ENCODE results near the gene DGKE. TPM values are rescaled to one million over a fixed set of nuclear protein-coding genes. Genes with fewer than 3 reads are reported as not detected.

DGKE gene
- total and polyA plus RNA-seq, 2 of the 8 experiments (the other 6 are each of a cell fraction or from before 2014, with no cell fraction given) = 1.7 to 7.4 TPM

- no peak overlapping the region for H2BK15ac ChIP-seq (ENCODE audit: low read length)
- FAIRE-seq = no peak
- no peak overlapping the region for H3K18ac ChIP-seq (ENCODE audit: extremely low read depth, low read length)
- peaks cover 0 to 2% of the 10 kb centered on the region in 2 experiments for H4K20me1 ChIP-seq (replicated peaks in 1 of 2; ENCODE audit: control insufficient read depth in 1 of 2, insufficient read depth in 2 of 2, low read length in 2 of 2)
- H2BK120ac ChIP-seq (replicated peaks; ENCODE audit: low read depth, low read length) = no peak overlapping the region
- H3K36me3 ChIP-seq (ENCODE audit: control insufficient read depth in 2 of 4, insufficient read depth in 4 of 4, low read length in 3 of 4) = peaks cover 0 to 15% (median 9%) of the 10 kb centered on the region in 4 experiments; a peak in 5 of 8 replicates
- H3K27me3 ChIP-seq (replicated peaks in 1 of 4; ENCODE audit: control insufficient read depth in 3 of 4, extremely low read depth in 1 of 4, insufficient read depth in 3 of 4, low read length in 3 of 4) = no peaks in the 10 kb centered on the region; a peak in 1 of 7 replicates
- no peak overlapping the region for H3K4me3 ChIP-seq (ENCODE audit: extremely low read depth in 1 of 4, insufficient read depth in 2 of 4, low read depth in 3 of 4, low read length in 4 of 4)
- H3K79me1 ChIP-seq (ENCODE audit: low read depth, low read length) = no peaks in the 10 kb centered on the region; the same call in 1 of the 2 replicates
- no peak for DNase-seq (ENCODE audit: low read depth in 1 of 2, low spot score in 2 of 2)
- POLR2A ChIA-PET (ENCODE audit: partially characterized antibody) = interaction anchor here (1.5 kb wide), 1 partner anchor 49 kb away, joined by 3 read pairs; no protein-coding TSS in a partner anchor
- H3K4ac ChIP-seq (replicated peaks; ENCODE audit: insufficient read length, low read depth, low read length) = no peak overlapping the region
- no peak overlapping the region for H2BK5ac ChIP-seq (ENCODE audit: low read depth, low read length)
- H2AK5ac ChIP-seq (ENCODE audit: low read depth, low read length) = no peak overlapping the region
- CTCF ChIA-PET (ENCODE audit: partially characterized antibody) = interaction anchor here (0.6 to 1.8 kb wide), 6 partner anchors 9 to 99 kb away, joined by 3 to 7 read pairs (median 4); no protein-coding TSS in a partner anchor
- 91% methylated on average over 9 of the region's 9 CpGs; no CpG with 5 or more reads in 1 of the 2 experiments for WGBS, 2 experiments (ENCODE audit: extremely low coverage in 1 of 2, insufficient coverage in 1 of 2, insufficient read length in 1 of 2, insufficient replicate concordance in 2 of 2, low coverage in 1 of 2, low lambda C conversion rate in 2 of 2, missing lambda C conversion rate in 1 of 2)
- H3K4me1 ChIP-seq (replicated peaks in 1 of 4; ENCODE audit: control insufficient read depth in 3 of 4, insufficient read depth in 4 of 4, low read length in 3 of 4) = peaks cover 0 to 4% (median 0%) of the 10 kb centered on the region in 4 experiments; a peak in 1 of 7 replicates
- H3K23ac ChIP-seq (ENCODE audit: insufficient read length) = no peak overlapping the region
- peaks cover 13 to 16% of the 10 kb centered on the region in 2 experiments for H3K9me3 ChIP-seq (ENCODE audit: insufficient read depth in 2 of 2, low read depth in 1 of 2, low read length in 1 of 2)
- no peak overlapping the region for H4K8ac ChIP-seq (ENCODE audit: extremely low read depth, insufficient read depth, low read length)
- H2BK20ac ChIP-seq (ENCODE audit: low read length) = no peak overlapping the region
- no peak overlapping the region for H3K27ac ChIP-seq (ENCODE audit: low read depth, low read length)
- no peaks in the 10 kb centered on the region for H3K79me2 ChIP-seq (ENCODE audit: control insufficient read depth in 1 of 2, insufficient read depth in 2 of 2, low read length in 2 of 2)
- no peak overlapping the region for H3K9ac ChIP-seq (replicated peaks in 1 of 4; ENCODE audit: extremely low read depth in 1 of 4, low read depth in 3 of 4, low read length in 3 of 4)
- no peak overlapping the region for H3K14ac ChIP-seq (ENCODE audit: insufficient read length)
- H3K4me2 ChIP-seq (ENCODE audit: insufficient read depth in 1 of 2, low read depth in 2 of 2, low read length in 2 of 2) = no peak overlapping the region
- no peak overlapping the region for H4K5ac ChIP-seq (ENCODE audit: insufficient read length, low read depth, low read length)
- H2BK12ac ChIP-seq (ENCODE audit: low read depth, low read length) = no peak overlapping the region
- no peak overlapping the region for H2AFZ ChIP-seq (ENCODE audit: low read length)
- H3K56ac ChIP-seq (replicated peaks; ENCODE audit: insufficient read length, low read depth, low read length) = no peak overlapping the region
- peaks cover 6% of the 10 kb centered on the region; the same call in 1 of the 2 replicates for H3K23me2 ChIP-seq (ENCODE audit: low read depth, low read length)
- H4K91ac ChIP-seq (replicated peaks; ENCODE audit: insufficient read length, low read length) = no peak overlapping the region
- no peak for TF ChIP-seq TAF7 (optimal IDR thresholded peaks at IDR 0.05; ENCODE audit: borderline replicate concordance, low read depth, low read length)
- TF ChIP-seq TAF1 (IDR thresholded peaks at IDR 0.05; ENCODE audit: low read depth, low read length) = no peak
Observed at GRCh38 chr17:56887552-56888467, 53.9 kb downstream of the DGKE start.
